H1 (cell line): ENCODE measurements around the gene ANKRD40.

Source experiments
- BCL11A ChIP-seq, 2 experiments: IDR thresholded peaks; one replicate each; pipeline ENCODE4 v1.6.1; 2011; ENCODE audit warnings: low read depth in 2 of 2, low read length in 2 of 2, mild to moderate bottlenecking in 2 of 2
- CTBP2 ChIP-seq: IDR thresholded peaks from 2 replicates; pipeline ENCODE4 v1.7.0; 2011; ENCODE audit warnings: borderline replicate concordance, mild to moderate bottlenecking, moderate library complexity, mixed read lengths, low read length; ENCODE audit not compliant: insufficient read depth, insufficient read length
- EP300 ChIP-seq, 2 experiments: IDR thresholded peaks; 1 replicate in 1 of 2; 2 replicates in 1 of 2; pipeline ENCODE4 v1.6.1; 2011 to 2012; ENCODE audit warnings: low read depth in 2 of 2, low read length in 2 of 2, mild to moderate bottlenecking in 2 of 2, borderline replicate concordance in 1 of 2, inconsistent platforms in 1 of 2, moderate library complexity in 1 of 2
- GABPA ChIP-seq: IDR thresholded peaks from 2 replicates; pipeline ENCODE4 v1.6.1; 2011; ENCODE audit warnings: mild to moderate bottlenecking, low read length, moderate library complexity, borderline replicate concordance; ENCODE audit not compliant: insufficient read depth
- POLR2AphosphoS5 ChIP-seq: IDR thresholded peaks from 2 replicates; pipeline ENCODE4 v1.6.1; 2011; ENCODE audit warnings: low read depth, low read length
- RBBP5 ChIP-seq: IDR thresholded peaks from 2 replicates; pipeline ENCODE4 v1.7.1; 2012; ENCODE audit warnings: low read depth, mild to moderate bottlenecking, inconsistent platforms, low read length, moderate library complexity, borderline replicate concordance
- RFX5 ChIP-seq: IDR thresholded peaks from 2 replicates; pipeline ENCODE4 v1.6.1; 2011; ENCODE audit warnings: low read depth, low read length, improper control_type of control experiment, borderline replicate concordance
- SIN3A ChIP-seq, 2 experiments: IDR thresholded peaks in 1 of 2; conservative IDR thresholded peaks in 1 of 2; 2 replicates each; pipeline ENCODE4 v1.6.1; 2011 to 2012; ENCODE audit warnings: low read length in 2 of 2, improper control_type of control experiment in 1 of 2, low read depth in 1 of 2, mild to moderate bottlenecking in 1 of 2
- SP1 ChIP-seq: IDR thresholded peaks from 2 replicates; pipeline ENCODE4 v1.6.1; 2011; ENCODE audit warnings: low read depth, low read length
- TAF1 ChIP-seq: IDR thresholded peaks from 2 replicates; pipeline ENCODE4 v1.6.1; 2011; ENCODE audit warnings: mild to moderate bottlenecking, low read depth, low read length
- USF2 ChIP-seq: IDR thresholded peaks from 2 replicates; pipeline ENCODE4 v1.6.1; 2011; ENCODE audit warnings: low read length, improper control_type of control experiment
- YY1 ChIP-seq: IDR thresholded peaks from 2 replicates; pipeline ENCODE4 v1.6.1; 2011; ENCODE audit warnings: low read depth, mild to moderate bottlenecking, low read length
- ZNF274 ChIP-seq: IDR thresholded peaks from 2 replicates; pipeline ENCODE4 v1.7.0; 2012; ENCODE audit warnings: low read length, borderline replicate concordance; ENCODE audit errors: extremely low read depth
- TF ChIP-seq, protein P1 (sequence below), 3 experiments: IDR thresholded peaks; 1 replicate in 2 of 3; 2 replicates in 1 of 3; pipeline versions ENCODE4 v1.5.1 to v1.6.1; 2011; ENCODE audit warnings: low read length in 3 of 3, mild to moderate bottlenecking in 3 of 3, inconsistent platforms in 2 of 3, low read depth in 1 of 3, moderate library complexity in 1 of 3; ENCODE audit not compliant: insufficient read depth in 1 of 3; ENCODE audit errors: control extremely low read depth in 1 of 3

DNA sequence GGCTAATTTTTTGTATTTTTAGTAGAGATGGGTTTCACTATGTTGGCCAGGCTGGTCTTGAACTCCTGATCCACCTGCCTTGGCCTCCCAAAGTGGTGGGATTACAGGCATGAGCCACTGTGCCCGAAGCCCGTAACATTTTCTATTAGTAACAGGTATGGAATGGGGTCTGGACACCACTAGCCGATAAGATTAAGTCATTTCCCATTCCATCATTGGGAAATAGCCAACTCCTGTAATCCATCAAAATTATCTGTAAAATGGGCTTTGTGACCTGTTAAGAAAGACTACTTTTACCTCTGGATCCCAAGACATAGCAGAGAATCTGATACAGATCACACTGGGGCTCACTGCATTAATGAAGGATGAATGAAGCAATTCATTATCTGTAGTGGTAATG lies 7.8 kb upstream of the ANKRD40 start:
- TF ChIP-seq GABPA (no peak), CTBP2 (no peak), SP1 (no peak), SIN3A (conservative IDR thresholded peaks at IDR 0.05 in 1 of 2, IDR thresholded peaks at IDR 0.05 in 1 of 2; ENCODE audit: low read depth in 1 of 2, low read length in 2 of 2) (no peak), YY1 (no peak), RBBP5 (no peak), RFX5 (no peak), ZNF274 (no peak), TAF1 (no peak), USF2 (no peak), BCL11A (IDR thresholded peaks at IDR 0.05; ENCODE audit: low read depth in 2 of 2, low read length in 2 of 2) (no peak), EP300 (IDR thresholded peaks at IDR 0.05; ENCODE audit: borderline replicate concordance in 1 of 2, low read depth in 2 of 2, low read length in 2 of 2) (no peak), POLR2AphosphoS5 (no peak)
- TF ChIP-seq, protein P1, sequence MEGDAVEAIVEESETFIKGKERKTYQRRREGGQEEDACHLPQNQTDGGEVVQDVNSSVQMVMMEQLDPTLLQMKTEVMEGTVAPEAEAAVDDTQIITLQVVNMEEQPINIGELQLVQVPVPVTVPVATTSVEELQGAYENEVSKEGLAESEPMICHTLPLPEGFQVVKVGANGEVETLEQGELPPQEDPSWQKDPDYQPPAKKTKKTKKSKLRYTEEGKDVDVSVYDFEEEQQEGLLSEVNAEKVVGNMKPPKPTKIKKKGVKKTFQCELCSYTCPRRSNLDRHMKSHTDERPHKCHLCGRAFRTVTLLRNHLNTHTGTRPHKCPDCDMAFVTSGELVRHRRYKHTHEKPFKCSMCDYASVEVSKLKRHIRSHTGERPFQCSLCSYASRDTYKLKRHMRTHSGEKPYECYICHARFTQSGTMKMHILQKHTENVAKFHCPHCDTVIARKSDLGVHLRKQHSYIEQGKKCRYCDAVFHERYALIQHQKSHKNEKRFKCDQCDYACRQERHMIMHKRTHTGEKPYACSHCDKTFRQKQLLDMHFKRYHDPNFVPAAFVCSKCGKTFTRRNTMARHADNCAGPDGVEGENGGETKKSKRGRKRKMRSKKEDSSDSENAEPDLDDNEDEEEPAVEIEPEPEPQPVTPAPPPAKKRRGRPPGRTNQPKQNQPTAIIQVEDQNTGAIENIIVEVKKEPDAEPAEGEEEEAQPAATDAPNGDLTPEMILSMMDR (IDR thresholded peaks at IDR 0.05; ENCODE audit: control extremely low read depth in 1 of 3, insufficient read depth in 1 of 3, low read depth in 1 of 3, low read length in 3 of 3), result no peak
